ENCODE data around the gene SLC6A8.
"Not testable (repeated sequence)": the region's sequence is repeated elsewhere in the genome, so short reads cannot be mapped to it uniquely, and the experiment has no call there.

DNA sequence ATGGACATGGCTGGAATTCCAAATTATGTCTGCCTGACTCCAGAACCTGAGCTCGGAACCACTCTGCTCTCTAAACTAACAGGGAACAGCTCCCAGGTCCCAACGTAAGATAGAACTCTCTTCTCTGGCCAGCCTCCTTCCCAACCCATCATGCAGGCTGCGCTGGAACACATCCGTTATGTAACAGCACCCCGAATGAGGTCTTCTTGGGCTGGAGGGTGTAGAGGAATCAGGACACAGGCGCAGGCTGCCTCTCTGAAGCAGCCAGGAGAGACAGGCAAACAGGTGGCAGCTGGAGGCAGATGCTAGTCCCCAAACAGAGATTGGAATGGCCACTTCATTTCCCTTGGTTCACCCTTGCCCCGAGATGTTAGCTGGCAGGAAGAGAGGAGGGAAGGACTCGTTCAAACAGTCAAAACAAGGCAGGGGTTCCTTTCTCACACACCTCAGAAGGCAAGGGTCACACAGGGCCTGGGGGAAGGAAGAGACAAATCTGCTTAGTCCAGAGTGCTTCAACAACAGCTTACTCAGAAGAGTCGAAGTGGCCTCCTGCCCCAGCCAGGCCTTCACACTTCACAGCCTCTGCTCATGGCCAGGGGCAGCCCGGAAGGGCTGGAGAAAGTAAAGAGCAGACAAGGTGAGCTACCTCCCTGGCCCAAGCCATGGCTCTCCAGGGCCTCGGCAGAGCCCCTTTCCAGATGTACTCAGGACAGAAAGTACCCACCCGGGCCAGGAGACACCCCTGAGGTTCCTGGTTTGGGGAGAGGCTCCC lies 17.1 kb downstream of the SLC6A8 start:
- TF ChIP-seq CTCF, POLR2A (IDR thresholded peaks at IDR 0.05): not testable (repeated sequence)
